K562 (cell line): ENCODE measurements around the gene SPRYD7. TPM values are rescaled to one million over a fixed set of nuclear protein-coding genes. Genes with fewer than 3 reads are reported as not detected.

Experiments used
- ATAC-seq: fragments of 200-7000 bp; cut with Tn5 transposase; 3 replicates; pipeline ENCODE4 v1.9.1; 2020; ENCODE audit warnings: moderate library complexity
- BruUV-seq: library from RNA; stranded (reverse); fragments of 400-500 nt; replicated peaks from 2 replicates; lab custom pipeline; 2021; lab: Mats Ljungman, UMichigan
- CTCF ChIA-PET: fragments of 300-600 bp; formaldehyde crosslinking; extraction: SDS; loops from one replicate; lab custom pipeline; 2021; ENCODE audit warnings: low intra/inter-chr PET ratio; lab: Yijun Ruan, JAX
- POLR2A ChIA-PET: fragments of 300-600, 350-650 bp; sonication (Branson Sonifier 250); formaldehyde crosslinking; extraction: SDS; loops from one replicate; lab custom pipeline; 2021; ENCODE audit warnings: antibody characterized with exemption, inconsistent platforms; lab: Yijun Ruan, JAX
- DNase-seq, 4 experiments: peaks; one replicate each; pipeline versions ENCODE4 v3.0.0 to v3.0.0-alpha.2; 2011 to 2018; ENCODE audit warnings: low spot score in 3 of 4, mixed read lengths in 3 of 4; ENCODE audit errors: extremely low read depth in 1 of 4
- FAIRE-seq: peaks from 2 replicates; lab custom pipeline; 2011; peaks lifted over from hg19 to GRCh38; lab: Jason Lieb, UNC
- H2AFZ ChIP-seq: 2 replicates; pipeline ENCODE4 v1.6.0; 2011; ENCODE audit warnings: low read depth, low read length, control low read depth, inconsistent platforms
- H3K27ac ChIP-seq: fragments of 200-600 bp; 3 replicates; pipeline ENCODE4 v1.8.0; 2011; ENCODE audit warnings: low read depth, mild to moderate bottlenecking, control low read depth, inconsistent platforms, low read length, moderate library complexity, mixed read lengths; ENCODE audit errors: extremely low read depth
- H3K27me3 ChIP-seq, 2 experiments: fragments of 300-600 bp in 1 of 2; 2 replicates in 1 of 2; 3 replicates in 1 of 2; pipeline versions ENCODE4 v1.6.0 to v1.8.0; 2011; ENCODE audit warnings: inconsistent platforms in 2 of 2, low read length in 2 of 2, mild to moderate bottlenecking in 1 of 2, mixed read lengths in 1 of 2, moderate library complexity in 1 of 2; ENCODE audit not compliant: control insufficient read depth in 2 of 2, insufficient read depth in 2 of 2
- H3K36me3 ChIP-seq: fragments of 300-600 bp; 3 replicates; pipeline ENCODE4 v1.8.0; 2011; ENCODE audit warnings: mild to moderate bottlenecking, low read length, inconsistent platforms; ENCODE audit not compliant: control insufficient read depth, insufficient read depth
- H3K4me1 ChIP-seq, 2 experiments: fragments of 200-600 bp in 1 of 2; replicated peaks in 1 of 2; 2 replicates in 1 of 2; 3 replicates in 1 of 2; pipeline versions ENCODE4 v1.5.1 to v1.8.0; 2011; ENCODE audit warnings: inconsistent platforms in 2 of 2, low read length in 2 of 2, mild to moderate bottlenecking in 1 of 2, mixed read lengths in 1 of 2, moderate library complexity in 1 of 2; ENCODE audit not compliant: control insufficient read depth in 2 of 2, insufficient read depth in 2 of 2
- H3K4me2 ChIP-seq: 2 replicates; pipeline ENCODE4 v1.6.1; 2011; ENCODE audit warnings: low read length, control low read depth, inconsistent platforms, mixed read lengths; ENCODE audit not compliant: insufficient read depth
- H3K4me3 ChIP-seq: fragments of 200-600 bp; sonication (generic), shearing (Covaris generic); 2 replicates; pipeline ENCODE4 v1.5.1; 2016; ENCODE audit warnings: control low read depth, inconsistent platforms
- H3K79me2 ChIP-seq: fragments of 200-600 bp; 3 replicates; pipeline ENCODE4 v1.8.0; 2011; ENCODE audit warnings: low read length, inconsistent platforms; ENCODE audit not compliant: control insufficient read depth, insufficient read depth
- H3K9ac ChIP-seq, 2 experiments: 2 replicates each; pipeline versions ENCODE4 v1.6.0 to v1.6.1; 2011; ENCODE audit warnings: low read depth in 2 of 2, low read length in 2 of 2, control low read depth in 1 of 2, inconsistent platforms in 1 of 2, mild to moderate bottlenecking in 1 of 2, mixed read lengths in 1 of 2; ENCODE audit not compliant: insufficient read depth in 1 of 2
- H3K9me1 ChIP-seq: one replicate; pipeline ENCODE4 v1.6.0; 2011; ENCODE audit warnings: inconsistent platforms, mild to moderate bottlenecking, low read length, moderate library complexity; ENCODE audit not compliant: control insufficient read depth, insufficient read depth
- H3K9me3 ChIP-seq: replicated peaks from 2 replicates; pipeline ENCODE4 v1.5.1; 2011; ENCODE audit warnings: low read depth, low read length, inconsistent platforms; ENCODE audit not compliant: control insufficient read depth, insufficient read depth
- H4K20me1 ChIP-seq: replicated peaks from 2 replicates; pipeline ENCODE4 v1.6.1; 2011; ENCODE audit warnings: low read length, inconsistent platforms, mixed read lengths; ENCODE audit not compliant: control insufficient read depth, insufficient read depth
- GATAD2B ChIP-seq: fragments of 450-650 bp; IDR thresholded peaks from 2 replicates; pipeline ENCODE4 v1.6.1; 2017; ENCODE audit warnings: mild to moderate bottlenecking, borderline replicate concordance
- SFPQ ChIP-seq: fragments of 200-400 bp; formaldehyde crosslinking; IDR thresholded peaks from 2 replicates; pipeline ENCODE4 v1.6.1; 2017; ENCODE audit warnings: mild to moderate bottlenecking, low read depth, low read length, moderate library complexity
- YY1 ChIP-seq, 3 experiments: IDR thresholded peaks; 2 replicates each; pipeline ENCODE4 v1.6.1; 2011; ENCODE audit warnings: low read length in 2 of 3, mild to moderate bottlenecking in 2 of 3, moderate library complexity in 2 of 3, borderline replicate concordance in 1 of 3, control low read depth in 1 of 3, low read depth in 1 of 3; ENCODE audit not compliant: insufficient read depth in 3 of 3, insufficient replicate concordance in 2 of 3, control insufficient read depth in 1 of 3, insufficient read length in 1 of 3; ENCODE audit errors: extremely low read depth in 1 of 3
- ZNF75A ChIP-seq: fragments of 450-650 bp; formaldehyde crosslinking; IDR thresholded peaks from 2 replicates; pipeline ENCODE4 v1.4.0; 2020; ENCODE audit warnings: mild to moderate bottlenecking
- WGBS: fragments of 100-300 bp; shearing (Covaris generic); methylation state at CpG from one replicate; pipeline ENCODE4 v1.1.6; 2016; ENCODE audit warnings: low coverage, mixed read lengths; ENCODE audit not compliant: insufficient coverage; ENCODE audit errors: missing lambda C conversion rate; 5-methylcytosine and 5-hydroxymethylcytosine counted together
- in situ Hi-C: fragments of 300-500 bp; cut with MboI; formaldehyde crosslinking; loops from 4 replicates; pipeline ENCODE4 v1.15.0; 2018; ENCODE audit warnings: inconsistent platforms, mixed read lengths
- intact Hi-C: fragments of 100-400 bp; cut with micrococcal nuclease; formaldehyde crosslinking; loops from 2 replicates; pipeline ENCODE4 v1.14.2; 2022
- polyA plus RNA-seq, 8 experiments: library from polyadenylated mRNA; depleted of rRNA in 4 of 8; stranded (reverse) in 5 of 8; unstranded in 3 of 8; fragments of >200 nt; fragmentation: Nextera tagmentation in 2 of 8; fragmentation: Illumina TruSeq in 1 of 8; extraction: Ambion mirVana in 2 of 8; extraction: Trizol in 1 of 8; gene quantifications; 2 replicates each; pipeline versions ENCODE4 v1.2.1 to v1.2.3, GENCODE V29; 2011 to 2014; ENCODE audit warnings: inconsistent platforms in 1 of 8, missing spikeins in 1 of 8
- total RNA-seq, 7 experiments: library from RNA; depleted of rRNA in 6 of 7; stranded (reverse); fragments of >200 nt in 6 of 7; fragmentation: Illumina TruSeq in 2 of 7; extraction: Trizol in 2 of 7; gene quantifications; 2 replicates each; pipeline versions ENCODE4 v1.2.1 to v1.2.3, GENCODE V29; 2011 to 2021; ENCODE audit warnings: low replicate concordance in 1 of 7

The SPRYD7 gene
- total and polyA plus RNA-seq, 9 of the 15 experiments (the other 6 are each of a cell fraction or from before 2014, with no cell fraction given): 4.3 to 11.0 (median 7.9) TPM

GRCh38 chr13:49980266-49980665 lies 44.1 kb upstream of the SPRYD7 start (continued):
- no peak for TF ChIP-seq SFPQ
- TF ChIP-seq GATAD2B: no peak

- intact Hi-C loops: loop anchor here (5.0 to 10.0 kb wide), 3 partner anchors 547 to 934 kb away; no protein-coding TSS in a partner anchor
- POLR2A ChIA-PET: no interaction called here
Observed at GRCh38 chr13:49977992-49978391, 41.9 kb upstream of the SPRYD7 start.

More at GRCh38 chr13:49977992-49978391, 41.9 kb upstream of the SPRYD7 start:
- ATAC-seq (no peak; the same call in none of the 3 replicates), DNase-seq (peak in 1 of 4 experiments; percentile 11), FAIRE-seq (no peak)
- Histone ChIP-seq H3K4me3 (no peak overlapping the region), H4K20me1 (no peaks in the 10 kb centered on the region), H3K9me1 (no peaks in the 10 kb centered on the region), H3K9ac (peak overlapping the region in 1 of 2 experiments; percentile 58; a peak in 1 of 4 replicates), H3K4me1 (no peaks in the 10 kb centered on the region; a peak in 3 of 5 replicates), H3K4me2 (no peak overlapping the region), H3K27ac (no peak overlapping the region), H3K79me2 (no peaks in the 10 kb centered on the region), H3K27me3 (no peaks in the 10 kb centered on the region), H3K9me3 (no peaks in the 10 kb centered on the region), H2AFZ (peak overlapping the region; percentile 67), H3K36me3 (no peaks in the 10 kb centered on the region)
- in situ Hi-C loops: loop anchor here (10.0 to 25.0 kb wide), 3 partner anchors 434 to 1087 kb away; no protein-coding TSS in a partner anchor
- peak in 1 of 3 experiments; percentile 59 for TF ChIP-seq YY1 (IDR thresholded peaks at IDR 0.05; ENCODE audit: borderline replicate concordance in 1 of 3, control insufficient read depth in 1 of 3, extremely low read depth in 1 of 3, insufficient read depth in 3 of 3, insufficient read length in 1 of 3, insufficient replicate concordance in 2 of 3, low read depth in 1 of 3, low read length in 2 of 3)
- no peak for TF ChIP-seq ZNF75A (CRISPR knock-in tag)
- 58% methylated on average over 2 of the region's 3 CpGs for WGBS
- no TSS peak for BruUV-seq
- CTCF ChIA-PET: no interaction called here
